HepG2 (cell line): ENCODE data around the gene TM2D3. TPM values are rescaled to one million over a fixed set of nuclear protein-coding genes. Genes with fewer than 3 reads are reported as not detected.

ENCODE experiments used
- CBX1 ChIP-seq: IDR thresholded peaks from one replicate; pipeline ENCODE4 v1.6.1; 2016; ENCODE audit warnings: antibody characterized with exemption, low read depth
- CENPX ChIP-seq: sonication (generic); formaldehyde crosslinking; IDR thresholded peaks from 2 replicates; pipeline ENCODE4 v1.9.0; 2021; ENCODE audit warnings: mild to moderate bottlenecking, missing genetic modification reagents, moderate library complexity
- ESRRA ChIP-seq: sonication (generic); formaldehyde crosslinking; IDR thresholded peaks from 2 replicates; pipeline ENCODE4 v1.5.1; 2020; ENCODE audit warnings: mild to moderate bottlenecking, low read depth, missing genetic modification reagents
- KDM4B ChIP-seq: sonication (generic); formaldehyde crosslinking; IDR thresholded peaks from 2 replicates; pipeline ENCODE4 v1.4.0; 2020; ENCODE audit warnings: missing genetic modification reagents
- MED13 ChIP-seq: sonication (generic); formaldehyde crosslinking; IDR thresholded peaks from 2 replicates; pipeline ENCODE4 v1.5.0; 2020; ENCODE audit warnings: missing genetic modification reagents
- NFAT5 ChIP-seq: sonication (generic); formaldehyde crosslinking; IDR thresholded peaks from 2 replicates; pipeline ENCODE4 v1.4.0; 2020; ENCODE audit warnings: missing genetic modification reagents
- TRAFD1 ChIP-seq: sonication (generic); formaldehyde crosslinking; IDR thresholded peaks from 2 replicates; pipeline ENCODE4 v1.5.1; 2020; ENCODE audit warnings: missing genetic modification reagents, mild to moderate bottlenecking, borderline replicate concordance
- ZNF230 ChIP-seq: sonication (generic); formaldehyde crosslinking; IDR thresholded peaks from 2 replicates; pipeline ENCODE4 v1.4.0; 2020; ENCODE audit warnings: mild to moderate bottlenecking, missing genetic modification reagents
- polyA plus RNA-seq, 8 experiments: library from polyadenylated mRNA; depleted of rRNA in 3 of 8; stranded (reverse) in 7 of 8; unstranded in 1 of 8; fragments of >200 nt; fragmentation: Illumina TruSeq in 4 of 8; extraction: Trizol in 4 of 8; gene quantifications; 2 replicates each; pipeline versions ENCODE4 v1.2.1 to v1.2.3, GENCODE V29; 2011 to 2016; ENCODE audit warnings: low read depth in 4 of 8, missing spikeins in 1 of 8, mixed read lengths in 1 of 8; ENCODE audit not compliant: insufficient read depth in 1 of 8
- total RNA-seq, 5 experiments: library from RNA; depleted of rRNA; stranded (reverse); fragments of >200 nt; fragmentation: Illumina TruSeq; extraction: Trizol; gene quantifications; 2 replicates each; pipeline ENCODE4 v1.2.3, GENCODE V29; 2016; ENCODE audit warnings: low read depth in 1 of 5
- TF ChIP-seq, protein P1 (sequence below): sonication (generic); formaldehyde crosslinking; IDR thresholded peaks from 2 replicates; pipeline ENCODE4 v1.4.0; 2020; ENCODE audit warnings: missing genetic modification reagents, borderline replicate concordance
- TF ChIP-seq, protein P2 (sequence below): sonication (generic); formaldehyde crosslinking; IDR thresholded peaks from 2 replicates; pipeline ENCODE4 v1.8.1; 2023; ENCODE audit warnings: mild to moderate bottlenecking, missing genetic modification reagents, borderline replicate concordance
- TF ChIP-seq, protein P3 (sequence below): sonication (generic); formaldehyde crosslinking; IDR thresholded peaks from 2 replicates; pipeline ENCODE4 v1.8.0; 2022; ENCODE audit warnings: mild to moderate bottlenecking, missing genetic modification reagents, moderate library complexity

TM2D3 gene
- total and polyA plus RNA-seq, 2 of the 13 experiments (the other 11 are each of a cell fraction or from before 2014, with no cell fraction given), result 31.1 to 72.7 TPM

- TF ChIP-seq NFAT5 (no peak), TRAFD1 (CRISPR knock-in tag) (no peak), ZNF230 (no peak), MED13 (no peak), CBX1 (no peak), CENPX (CRISPR knock-in tag) (no peak), KDM4B (CRISPR knock-in tag) (no peak), ESRRA (no peak)
- TF ChIP-seq, protein P1, sequence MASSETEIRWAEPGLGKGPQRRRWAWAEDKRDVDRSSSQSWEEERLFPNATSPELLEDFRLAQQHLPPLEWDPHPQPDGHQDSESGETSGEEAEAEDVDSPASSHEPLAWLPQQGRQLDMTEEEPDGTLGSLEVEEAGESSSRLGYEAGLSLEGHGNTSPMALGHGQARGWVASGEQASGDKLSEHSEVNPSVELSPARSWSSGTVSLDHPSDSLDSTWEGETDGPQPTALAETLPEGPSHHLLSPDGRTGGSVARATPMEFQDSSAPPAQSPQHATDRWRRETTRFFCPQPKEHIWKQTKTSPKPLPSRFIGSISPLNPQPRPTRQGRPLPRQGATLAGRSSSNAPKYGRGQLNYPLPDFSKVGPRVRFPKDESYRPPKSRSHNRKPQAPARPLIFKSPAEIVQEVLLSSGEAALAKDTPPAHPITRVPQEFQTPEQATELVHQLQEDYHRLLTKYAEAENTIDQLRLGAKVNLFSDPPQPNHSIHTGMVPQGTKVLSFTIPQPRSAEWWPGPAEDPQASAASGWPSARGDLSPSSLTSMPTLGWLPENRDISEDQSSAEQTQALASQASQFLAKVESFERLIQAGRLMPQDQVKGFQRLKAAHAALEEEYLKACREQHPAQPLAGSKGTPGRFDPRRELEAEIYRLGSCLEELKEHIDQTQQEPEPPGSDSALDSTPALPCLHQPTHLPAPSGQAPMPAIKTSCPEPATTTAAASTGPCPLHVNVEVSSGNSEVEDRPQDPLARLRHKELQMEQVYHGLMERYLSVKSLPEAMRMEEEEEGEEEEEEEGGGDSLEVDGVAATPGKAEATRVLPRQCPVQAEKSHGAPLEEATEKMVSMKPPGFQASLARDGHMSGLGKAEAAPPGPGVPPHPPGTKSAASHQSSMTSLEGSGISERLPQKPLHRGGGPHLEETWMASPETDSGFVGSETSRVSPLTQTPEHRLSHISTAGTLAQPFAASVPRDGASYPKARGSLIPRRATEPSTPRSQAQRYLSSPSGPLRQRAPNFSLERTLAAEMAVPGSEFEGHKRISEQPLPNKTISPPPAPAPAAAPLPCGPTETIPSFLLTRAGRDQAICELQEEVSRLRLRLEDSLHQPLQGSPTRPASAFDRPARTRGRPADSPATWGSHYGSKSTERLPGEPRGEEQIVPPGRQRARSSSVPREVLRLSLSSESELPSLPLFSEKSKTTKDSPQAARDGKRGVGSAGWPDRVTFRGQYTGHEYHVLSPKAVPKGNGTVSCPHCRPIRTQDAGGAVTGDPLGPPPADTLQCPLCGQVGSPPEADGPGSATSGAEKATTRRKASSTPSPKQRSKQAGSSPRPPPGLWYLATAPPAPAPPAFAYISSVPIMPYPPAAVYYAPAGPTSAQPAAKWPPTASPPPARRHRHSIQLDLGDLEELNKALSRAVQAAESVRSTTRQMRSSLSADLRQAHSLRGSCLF (CRISPR knock-in tag), result no peak
- TF ChIP-seq, protein P2, sequence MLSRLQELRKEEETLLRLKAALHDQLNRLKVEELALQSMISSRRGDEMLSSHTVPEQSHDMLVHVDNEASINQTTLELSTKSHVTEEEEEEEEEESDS (CRISPR knock-in tag), result no peak
- TF ChIP-seq, protein P3, sequence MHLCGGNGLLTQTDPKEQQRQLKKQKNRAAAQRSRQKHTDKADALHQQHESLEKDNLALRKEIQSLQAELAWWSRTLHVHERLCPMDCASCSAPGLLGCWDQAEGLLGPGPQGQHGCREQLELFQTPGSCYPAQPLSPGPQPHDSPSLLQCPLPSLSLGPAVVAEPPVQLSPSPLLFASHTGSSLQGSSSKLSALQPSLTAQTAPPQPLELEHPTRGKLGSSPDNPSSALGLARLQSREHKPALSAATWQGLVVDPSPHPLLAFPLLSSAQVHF, result no peak
These were observed 53.1 kb downstream of the TM2D3 start (continued) for GRCh38 chr15:101599091-101599490.
